HepG2 (cell line): ENCODE results near the gene ZNF697. TPM values are rescaled to one million over a fixed set of nuclear protein-coding genes. Genes with fewer than 3 reads are reported as not detected.

Source experiments
- ATAC-seq: fragments of 200-7000 bp; cut with Tn5 transposase; 3 replicates; pipeline ENCODE4 v1.9.1; 2020; ENCODE audit warnings: mild to moderate bottlenecking, moderate library complexity
- BruUV-seq: library from RNA; stranded (reverse); fragments of 400-500 nt; replicated peaks from 2 replicates; lab custom pipeline; 2021; lab: Mats Ljungman, UMichigan
- CTCF ChIA-PET: fragments of 300-600 bp; formaldehyde crosslinking; extraction: SDS; loops from one replicate; lab custom pipeline; 2021; ENCODE audit warnings: low total read pairs, inconsistent platforms, low intra/inter-chr PET ratio; lab: Yijun Ruan, JAX
- POLR2A ChIA-PET: fragments of 350-600 bp; sonication (Branson Sonifier 250); formaldehyde crosslinking; loops from one replicate; lab custom pipeline; 2020; ENCODE audit warnings: antibody characterized with exemption, inconsistent platforms; lab: Yijun Ruan, JAX
- DNase-seq: peaks from one replicate; pipeline ENCODE4 v3.0.0-alpha.2; 2015; ENCODE audit warnings: low spot score
- FAIRE-seq: peaks from 3 replicates; lab custom pipeline; 2011; peaks lifted over from hg19 to GRCh38; lab: Jason Lieb, UNC
- H2AFZ ChIP-seq: one replicate; pipeline ENCODE4 v1.6.1; 2011; ENCODE audit warnings: low read length, inconsistent platforms
- H3K27ac ChIP-seq: fragments of 300-600 bp; 3 replicates; pipeline ENCODE4 v1.8.0; 2011; ENCODE audit warnings: mixed run types, mild to moderate bottlenecking, mixed read lengths, low read length, inconsistent platforms; ENCODE audit not compliant: insufficient read depth; ENCODE audit errors: extremely low read length
- H3K27me3 ChIP-seq, 2 experiments: fragments of 200-600 bp in 1 of 2; 2 replicates in 1 of 2; 3 replicates in 1 of 2; pipeline versions ENCODE4 v1.6.0 to v1.8.0; 2011; ENCODE audit warnings: low read length in 2 of 2, mild to moderate bottlenecking in 2 of 2, moderate library complexity in 2 of 2, inconsistent platforms in 1 of 2; ENCODE audit not compliant: insufficient read depth in 2 of 2, control insufficient read depth in 1 of 2
- H3K36me3 ChIP-seq, 2 experiments: fragments of 200-600 bp in 1 of 2; replicated peaks in 1 of 2; 2 replicates in 1 of 2; 3 replicates in 1 of 2; pipeline versions ENCODE4 v1.5.1 to v1.8.0; 2011; ENCODE audit warnings: low read length in 2 of 2, inconsistent platforms in 1 of 2; ENCODE audit not compliant: insufficient read depth in 2 of 2, control insufficient read depth in 1 of 2
- H3K4me1 ChIP-seq: 2 replicates; pipeline ENCODE4 v1.5.1; 2012; ENCODE audit warnings: low read length, inconsistent platforms; ENCODE audit not compliant: insufficient read depth
- H3K4me2 ChIP-seq: 2 replicates; pipeline ENCODE4 v1.6.0; 2011; ENCODE audit warnings: low read depth, low read length, inconsistent platforms
- H3K4me3 ChIP-seq, 3 experiments: fragments of 200-600 bp in 1 of 3; sonication (generic), shearing (Covaris generic) in 1 of 3; replicated peaks in 1 of 3; 2 replicates each; pipeline ENCODE4 v1.5.1; 2011 to 2016; ENCODE audit warnings: low read length in 3 of 3, inconsistent platforms in 2 of 3, low read depth in 2 of 3, mild to moderate bottlenecking in 2 of 3, control low read depth in 1 of 3, mixed read lengths in 1 of 3; ENCODE audit not compliant: insufficient read depth in 1 of 3
- H3K79me2 ChIP-seq: one replicate; pipeline ENCODE4 v1.6.1; 2011; ENCODE audit warnings: low read length, inconsistent platforms; ENCODE audit not compliant: insufficient read depth
- H3K9ac ChIP-seq: 2 replicates; pipeline ENCODE4 v1.6.0; 2011; ENCODE audit warnings: mild to moderate bottlenecking, low read depth, low read length, inconsistent platforms; ENCODE audit not compliant: insufficient read depth
- H3K9me3 ChIP-seq: 2 replicates; pipeline ENCODE4 v1.5.1; 2012; ENCODE audit warnings: mild to moderate bottlenecking, low read length
- H4K20me1 ChIP-seq: 2 replicates; pipeline ENCODE4 v1.6.0; 2011; ENCODE audit warnings: inconsistent platforms, mild to moderate bottlenecking, low read length, moderate library complexity; ENCODE audit not compliant: insufficient read depth
- BORCS8-MEF2B ChIP-seq: sonication (generic); formaldehyde crosslinking; IDR thresholded peaks from 2 replicates; pipeline ENCODE4 v1.8.0; 2022; ENCODE audit warnings: mild to moderate bottlenecking, missing genetic modification reagents
- POLR2A ChIP-seq, 2 experiments: IDR thresholded peaks; 2 replicates each; pipeline ENCODE4 v1.6.1; 2011; ENCODE audit warnings: low read depth in 2 of 2, low read length in 2 of 2, mild to moderate bottlenecking in 1 of 2, moderate library complexity in 1 of 2; ENCODE audit not compliant: insufficient read depth in 1 of 2
- RAD21 ChIP-seq: fragments of 450-650 bp; formaldehyde crosslinking; IDR thresholded peaks from 2 replicates; pipeline ENCODE4 v1.5.0; 2020; ENCODE audit warnings: mild to moderate bottlenecking
- STAG1 ChIP-seq: sonication (generic); formaldehyde crosslinking; IDR thresholded peaks from 2 replicates; pipeline ENCODE4 v1.4.0; 2020; ENCODE audit warnings: missing genetic modification reagents
- XRCC5 ChIP-seq: fragments of 200-400 bp; formaldehyde crosslinking; optimal IDR thresholded peaks from 2 replicates; pipeline ENCODE3; 2017; ENCODE audit warnings: mild to moderate bottlenecking, low read length
- ZNF337 ChIP-seq: sonication (generic); formaldehyde crosslinking; IDR thresholded peaks from 2 replicates; pipeline ENCODE4 v1.5.1; 2020; ENCODE audit warnings: missing genetic modification reagents, low read depth, mild to moderate bottlenecking, borderline replicate concordance
- ZNF501 ChIP-seq: sonication (generic); formaldehyde crosslinking; IDR thresholded peaks from 2 replicates; pipeline ENCODE4 v1.5.1; 2020; ENCODE audit warnings: mild to moderate bottlenecking, moderate library complexity, missing genetic modification reagents
- WGBS: methylation state at CpG from one replicate; pipeline ENCODE4 v1.1.6; 2017; ENCODE audit warnings: low lambda C conversion rate; 5-methylcytosine and 5-hydroxymethylcytosine counted together
- in situ Hi-C: cut with HindIII; loops from 2 replicates; pipeline ENCODE4 v1.10.0; 2017; ENCODE audit warnings: low pct_unique_long_range_greater_than_20kb; ENCODE audit not compliant: extremely low pct_ligation_motif_present
- intact Hi-C: fragments of 100-400 bp; cut with micrococcal nuclease; formaldehyde crosslinking; loops from one replicate; pipeline ENCODE4 v1.10.0; 2022; ENCODE audit not compliant: unreplicated experiment
- polyA plus RNA-seq, 8 experiments: library from polyadenylated mRNA; depleted of rRNA in 3 of 8; stranded (reverse) in 7 of 8; unstranded in 1 of 8; fragments of >200 nt; fragmentation: Illumina TruSeq in 4 of 8; extraction: Trizol in 4 of 8; gene quantifications; 2 replicates each; pipeline versions ENCODE4 v1.2.1 to v1.2.3, GENCODE V29; 2011 to 2016; ENCODE audit warnings: low read depth in 4 of 8, missing spikeins in 1 of 8, mixed read lengths in 1 of 8; ENCODE audit not compliant: insufficient read depth in 1 of 8
- total RNA-seq, 5 experiments: library from RNA; depleted of rRNA; stranded (reverse); fragments of >200 nt; fragmentation: Illumina TruSeq; extraction: Trizol; gene quantifications; 2 replicates each; pipeline ENCODE4 v1.2.3, GENCODE V29; 2016; ENCODE audit warnings: low read depth in 1 of 5
- TF ChIP-seq, protein P1 (sequence below): sonication (generic); formaldehyde crosslinking; IDR thresholded peaks from 2 replicates; pipeline ENCODE4 v1.5.1; 2020; ENCODE audit warnings: mild to moderate bottlenecking, moderate library complexity, missing genetic modification reagents
- TF ChIP-seq, protein P2 (sequence below): sonication (generic); formaldehyde crosslinking; IDR thresholded peaks from 2 replicates; pipeline ENCODE4 v1.5.0; 2020; ENCODE audit warnings: mild to moderate bottlenecking, missing genetic modification reagents, moderate library complexity
- TF ChIP-seq, protein P3 (sequence below): sonication (generic); formaldehyde crosslinking; IDR thresholded peaks from 2 replicates; pipeline ENCODE4 v1.8.1; 2023; ENCODE audit warnings: mild to moderate bottlenecking, missing genetic modification reagents, borderline replicate concordance
- TF ChIP-seq, protein P4 (sequence below): sonication (generic); formaldehyde crosslinking; IDR thresholded peaks from 2 replicates; pipeline ENCODE4 v1.5.1; 2020; ENCODE audit warnings: mild to moderate bottlenecking, missing genetic modification reagents, moderate library complexity
- TF ChIP-seq, protein P5 (sequence below): IDR thresholded peaks from 2 replicates; pipeline ENCODE4 v1.6.1; 2016; ENCODE audit warnings: missing compliant biosample characterization, missing genetic modification reagents, borderline replicate concordance
- TF ChIP-seq, protein P6 (sequence below): sonication (generic); formaldehyde crosslinking; IDR thresholded peaks from 2 replicates; pipeline ENCODE4 v1.5.0; 2020; ENCODE audit warnings: mild to moderate bottlenecking, missing genetic modification reagents, borderline replicate concordance

Gene ZNF697
- total and polyA plus RNA-seq, 2 of the 13 experiments (the other 11 are each of a cell fraction or from before 2014, with no cell fraction given): 2.3 to 7.1 TPM

DNA sequence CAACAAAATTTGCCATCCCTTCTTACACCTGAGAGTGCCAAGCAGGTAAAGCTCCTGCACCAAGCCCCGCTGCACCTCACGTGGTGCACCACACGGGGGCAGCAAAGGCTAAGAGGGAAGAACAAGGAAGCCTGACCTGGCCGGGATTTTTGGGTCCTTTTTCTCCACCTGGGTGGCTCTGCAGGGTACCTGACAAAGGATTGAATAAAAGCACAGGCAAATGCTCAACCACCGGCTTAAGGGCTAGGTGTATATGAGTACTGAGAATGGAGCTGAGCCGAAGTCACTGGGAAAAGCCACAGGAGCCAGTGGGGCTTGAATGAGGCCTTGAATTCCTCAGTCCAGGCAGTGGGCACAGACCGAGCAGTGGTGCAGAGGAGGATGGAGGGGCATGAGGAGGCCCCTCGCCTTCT, 36.4 kb downstream of the ZNF697 start:
- DNase-seq: peak; percentile 53
- FAIRE-seq: peak; percentile 70
- CTCF ChIA-PET: interaction anchor here (0.6 to 4.4 kb wide), 4 partner anchors 51 to 178 kb away, joined by 3 to 68 read pairs (median 19); no protein-coding TSS in a partner anchor
- WGBS: 13% methylated on average over 5 of the region's 8 CpGs
- Histone ChIP-seq H3K4me3 (no peak overlapping the region), H2AFZ (no peak overlapping the region), H3K9me3 (no peaks in the 10 kb centered on the region), H3K4me1 (no peaks in the 10 kb centered on the region), H4K20me1 (no peaks in the 10 kb centered on the region), H3K9ac (no peak overlapping the region), H3K27ac (no peak overlapping the region), H3K36me3 (no peaks in the 10 kb centered on the region), H3K79me2 (no peaks in the 10 kb centered on the region), H3K27me3 (no peaks in the 10 kb centered on the region), H3K4me2 (no peak overlapping the region)
- POLR2A ChIA-PET: no interaction called here
- ATAC-seq: peak; percentile 71
- no TSS peak for BruUV-seq
- in situ Hi-C loops (loop anchor here (5.0 kb wide), 1 partner anchor 51 kb away; no protein-coding TSS in a partner anchor), intact Hi-C loops (loop anchor here (2.0 kb wide), 2 partner anchors 99 to 239 kb away; partner anchors contain the start of gene PHGDH)
- TF ChIP-seq, protein P1, sequence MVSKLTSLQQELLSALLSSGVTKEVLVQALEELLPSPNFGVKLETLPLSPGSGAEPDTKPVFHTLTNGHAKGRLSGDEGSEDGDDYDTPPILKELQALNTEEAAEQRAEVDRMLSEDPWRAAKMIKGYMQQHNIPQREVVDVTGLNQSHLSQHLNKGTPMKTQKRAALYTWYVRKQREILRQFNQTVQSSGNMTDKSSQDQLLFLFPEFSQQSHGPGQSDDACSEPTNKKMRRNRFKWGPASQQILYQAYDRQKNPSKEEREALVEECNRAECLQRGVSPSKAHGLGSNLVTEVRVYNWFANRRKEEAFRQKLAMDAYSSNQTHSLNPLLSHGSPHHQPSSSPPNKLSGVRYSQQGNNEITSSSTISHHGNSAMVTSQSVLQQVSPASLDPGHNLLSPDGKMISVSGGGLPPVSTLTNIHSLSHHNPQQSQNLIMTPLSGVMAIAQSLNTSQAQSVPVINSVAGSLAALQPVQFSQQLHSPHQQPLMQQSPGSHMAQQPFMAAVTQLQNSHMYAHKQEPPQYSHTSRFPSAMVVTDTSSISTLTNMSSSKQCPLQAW (CRISPR knock-in tag): 0 out of 2 replicates have a peak, but pooled peaks have one; percentile 22
- TF ChIP-seq POLR2A (IDR thresholded peaks at IDR 0.05; ENCODE audit: insufficient read depth in 1 of 2, low read depth in 2 of 2, low read length in 2 of 2) (no peak), ZNF337 (CRISPR knock-in tag) (no peak), STAG1 (peak; percentile 92), XRCC5 (peak; percentile 16), ZNF501 (CRISPR knock-in tag) (peak; percentile 72), BORCS8-MEF2B (CRISPR knock-in tag) (no peak), RAD21 (CRISPR knock-in tag) (peak; percentile 86)
- TF ChIP-seq, protein P2, sequence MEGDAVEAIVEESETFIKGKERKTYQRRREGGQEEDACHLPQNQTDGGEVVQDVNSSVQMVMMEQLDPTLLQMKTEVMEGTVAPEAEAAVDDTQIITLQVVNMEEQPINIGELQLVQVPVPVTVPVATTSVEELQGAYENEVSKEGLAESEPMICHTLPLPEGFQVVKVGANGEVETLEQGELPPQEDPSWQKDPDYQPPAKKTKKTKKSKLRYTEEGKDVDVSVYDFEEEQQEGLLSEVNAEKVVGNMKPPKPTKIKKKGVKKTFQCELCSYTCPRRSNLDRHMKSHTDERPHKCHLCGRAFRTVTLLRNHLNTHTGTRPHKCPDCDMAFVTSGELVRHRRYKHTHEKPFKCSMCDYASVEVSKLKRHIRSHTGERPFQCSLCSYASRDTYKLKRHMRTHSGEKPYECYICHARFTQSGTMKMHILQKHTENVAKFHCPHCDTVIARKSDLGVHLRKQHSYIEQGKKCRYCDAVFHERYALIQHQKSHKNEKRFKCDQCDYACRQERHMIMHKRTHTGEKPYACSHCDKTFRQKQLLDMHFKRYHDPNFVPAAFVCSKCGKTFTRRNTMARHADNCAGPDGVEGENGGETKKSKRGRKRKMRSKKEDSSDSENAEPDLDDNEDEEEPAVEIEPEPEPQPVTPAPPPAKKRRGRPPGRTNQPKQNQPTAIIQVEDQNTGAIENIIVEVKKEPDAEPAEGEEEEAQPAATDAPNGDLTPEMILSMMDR (CRISPR knock-in tag): peak; percentile 93
- TF ChIP-seq, protein P3, sequence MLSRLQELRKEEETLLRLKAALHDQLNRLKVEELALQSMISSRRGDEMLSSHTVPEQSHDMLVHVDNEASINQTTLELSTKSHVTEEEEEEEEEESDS (CRISPR knock-in tag): no peak
- TF ChIP-seq, protein P4, sequence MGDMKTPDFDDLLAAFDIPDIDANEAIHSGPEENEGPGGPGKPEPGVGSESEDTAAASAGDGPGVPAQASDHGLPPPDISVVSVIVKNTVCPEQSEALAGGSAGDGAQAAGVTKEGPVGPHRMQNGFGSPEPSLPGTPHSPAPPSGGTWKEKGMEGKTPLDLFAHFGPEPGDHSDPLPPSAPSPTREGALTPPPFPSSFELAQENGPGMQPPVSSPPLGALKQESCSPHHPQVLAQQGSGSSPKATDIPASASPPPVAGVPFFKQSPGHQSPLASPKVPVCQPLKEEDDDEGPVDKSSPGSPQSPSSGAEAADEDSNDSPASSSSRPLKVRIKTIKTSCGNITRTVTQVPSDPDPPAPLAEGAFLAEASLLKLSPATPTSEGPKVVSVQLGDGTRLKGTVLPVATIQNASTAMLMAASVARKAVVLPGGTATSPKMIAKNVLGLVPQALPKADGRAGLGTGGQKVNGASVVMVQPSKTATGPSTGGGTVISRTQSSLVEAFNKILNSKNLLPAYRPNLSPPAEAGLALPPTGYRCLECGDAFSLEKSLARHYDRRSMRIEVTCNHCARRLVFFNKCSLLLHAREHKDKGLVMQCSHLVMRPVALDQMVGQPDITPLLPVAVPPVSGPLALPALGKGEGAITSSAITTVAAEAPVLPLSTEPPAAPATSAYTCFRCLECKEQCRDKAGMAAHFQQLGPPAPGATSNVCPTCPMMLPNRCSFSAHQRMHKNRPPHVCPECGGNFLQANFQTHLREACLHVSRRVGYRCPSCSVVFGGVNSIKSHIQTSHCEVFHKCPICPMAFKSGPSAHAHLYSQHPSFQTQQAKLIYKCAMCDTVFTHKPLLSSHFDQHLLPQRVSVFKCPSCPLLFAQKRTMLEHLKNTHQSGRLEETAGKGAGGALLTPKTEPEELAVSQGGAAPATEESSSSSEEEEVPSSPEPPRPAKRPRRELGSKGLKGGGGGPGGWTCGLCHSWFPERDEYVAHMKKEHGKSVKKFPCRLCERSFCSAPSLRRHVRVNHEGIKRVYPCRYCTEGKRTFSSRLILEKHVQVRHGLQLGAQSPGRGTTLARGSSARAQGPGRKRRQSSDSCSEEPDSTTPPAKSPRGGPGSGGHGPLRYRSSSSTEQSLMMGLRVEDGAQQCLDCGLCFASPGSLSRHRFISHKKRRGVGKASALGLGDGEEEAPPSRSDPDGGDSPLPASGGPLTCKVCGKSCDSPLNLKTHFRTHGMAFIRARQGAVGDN (CRISPR knock-in tag): peak; percentile 16; the same call in 1 of the 2 replicates
- TF ChIP-seq, protein P5, sequence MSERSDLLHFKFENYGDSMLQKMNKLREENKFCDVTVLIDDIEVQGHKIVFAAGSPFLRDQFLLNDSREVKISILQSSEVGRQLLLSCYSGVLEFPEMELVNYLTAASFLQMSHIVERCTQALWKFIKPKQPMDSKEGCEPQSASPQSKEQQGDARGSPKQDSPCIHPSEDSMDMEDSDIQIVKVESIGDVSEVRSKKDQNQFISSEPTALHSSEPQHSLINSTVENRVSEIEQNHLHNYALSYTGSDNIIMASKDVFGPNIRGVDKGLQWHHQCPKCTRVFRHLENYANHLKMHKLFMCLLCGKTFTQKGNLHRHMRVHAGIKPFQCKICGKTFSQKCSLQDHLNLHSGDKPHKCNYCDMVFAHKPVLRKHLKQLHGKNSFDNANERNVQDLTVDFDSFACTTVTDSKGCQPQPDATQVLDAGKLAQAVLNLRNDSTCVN (CRISPR knock-in tag): 0 out of 2 replicates have a peak, but pooled peaks have one; percentile 26
- TF ChIP-seq, protein P6, sequence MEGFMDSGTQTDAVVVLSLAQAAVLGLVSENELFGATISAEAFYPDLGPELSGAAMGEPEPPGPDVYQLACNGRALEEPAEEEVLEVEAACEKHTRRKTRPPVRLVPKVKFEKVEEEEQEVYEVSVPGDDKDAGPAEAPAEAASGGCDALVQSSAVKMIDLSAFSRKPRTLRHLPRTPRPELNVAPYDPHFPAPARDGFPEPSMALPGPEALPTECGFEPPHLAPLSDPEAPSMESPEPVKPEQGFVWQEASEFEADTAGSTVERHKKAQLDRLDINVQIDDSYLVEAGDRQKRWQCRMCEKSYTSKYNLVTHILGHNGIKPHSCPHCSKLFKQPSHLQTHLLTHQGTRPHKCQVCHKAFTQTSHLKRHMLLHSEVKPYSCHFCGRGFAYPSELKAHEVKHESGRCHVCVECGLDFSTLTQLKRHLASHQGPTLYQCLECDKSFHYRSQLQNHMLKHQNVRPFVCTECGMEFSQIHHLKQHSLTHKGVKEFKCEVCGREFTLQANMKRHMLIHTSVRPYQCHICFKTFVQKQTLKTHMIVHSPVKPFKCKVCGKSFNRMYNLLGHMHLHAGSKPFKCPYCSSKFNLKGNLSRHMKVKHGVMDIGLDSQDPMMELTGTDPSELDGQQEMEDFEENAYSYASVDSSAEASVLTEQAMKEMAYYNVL (CRISPR knock-in tag): no peak
